ENCODE data around the gene HDAC6. TPM values are rescaled to one million over a fixed set of nuclear protein-coding genes. Genes with fewer than 3 reads are reported as not detected.

HDAC6 gene
- total and polyA plus RNA-seq, 2 of the 13 experiments (the other 11 are each of a cell fraction or from before 2014, with no cell fraction given) = 80.4 to 93.6 TPM

DNA sequence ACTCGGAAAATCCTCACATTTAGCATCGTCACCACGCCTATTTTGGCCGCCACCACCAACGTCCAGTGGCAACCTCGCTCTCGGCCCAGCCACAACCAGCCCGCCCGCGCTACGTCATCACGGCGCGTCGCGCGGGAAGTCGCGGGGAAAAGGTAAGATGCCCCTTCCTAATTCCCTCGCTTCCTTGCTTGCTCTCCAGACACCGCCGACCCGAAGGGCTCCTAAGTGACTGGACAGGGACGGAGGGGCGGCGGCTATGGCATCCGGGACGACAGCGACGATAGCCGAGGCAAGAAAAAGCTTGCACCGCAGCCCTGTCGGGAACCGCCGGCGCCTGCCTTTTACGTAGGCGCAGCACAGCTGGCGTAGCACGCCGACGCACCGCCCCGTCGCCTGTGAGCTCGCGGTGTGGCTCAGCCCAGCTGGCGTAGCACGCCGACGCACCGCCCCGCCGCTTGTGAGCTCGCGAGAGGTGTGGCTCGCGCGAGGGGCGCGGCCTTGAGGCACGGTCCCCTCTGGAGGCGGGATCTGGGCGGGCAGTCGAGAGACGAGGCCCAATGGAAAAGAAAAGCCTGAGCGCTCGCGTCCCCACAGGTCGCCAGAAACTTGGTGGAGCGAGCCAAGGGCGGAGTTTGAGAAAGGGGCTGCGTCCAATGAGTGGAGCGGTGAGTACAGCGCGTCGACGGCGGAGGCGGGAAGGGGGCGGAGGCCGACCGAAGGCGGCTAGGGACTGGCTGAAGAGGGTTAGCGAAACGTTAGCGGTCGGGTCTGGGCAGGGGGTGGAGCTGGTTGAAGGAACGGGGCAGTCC is at the start of gene HDAC6 (continued):
- TF ChIP-seq, protein P1, sequence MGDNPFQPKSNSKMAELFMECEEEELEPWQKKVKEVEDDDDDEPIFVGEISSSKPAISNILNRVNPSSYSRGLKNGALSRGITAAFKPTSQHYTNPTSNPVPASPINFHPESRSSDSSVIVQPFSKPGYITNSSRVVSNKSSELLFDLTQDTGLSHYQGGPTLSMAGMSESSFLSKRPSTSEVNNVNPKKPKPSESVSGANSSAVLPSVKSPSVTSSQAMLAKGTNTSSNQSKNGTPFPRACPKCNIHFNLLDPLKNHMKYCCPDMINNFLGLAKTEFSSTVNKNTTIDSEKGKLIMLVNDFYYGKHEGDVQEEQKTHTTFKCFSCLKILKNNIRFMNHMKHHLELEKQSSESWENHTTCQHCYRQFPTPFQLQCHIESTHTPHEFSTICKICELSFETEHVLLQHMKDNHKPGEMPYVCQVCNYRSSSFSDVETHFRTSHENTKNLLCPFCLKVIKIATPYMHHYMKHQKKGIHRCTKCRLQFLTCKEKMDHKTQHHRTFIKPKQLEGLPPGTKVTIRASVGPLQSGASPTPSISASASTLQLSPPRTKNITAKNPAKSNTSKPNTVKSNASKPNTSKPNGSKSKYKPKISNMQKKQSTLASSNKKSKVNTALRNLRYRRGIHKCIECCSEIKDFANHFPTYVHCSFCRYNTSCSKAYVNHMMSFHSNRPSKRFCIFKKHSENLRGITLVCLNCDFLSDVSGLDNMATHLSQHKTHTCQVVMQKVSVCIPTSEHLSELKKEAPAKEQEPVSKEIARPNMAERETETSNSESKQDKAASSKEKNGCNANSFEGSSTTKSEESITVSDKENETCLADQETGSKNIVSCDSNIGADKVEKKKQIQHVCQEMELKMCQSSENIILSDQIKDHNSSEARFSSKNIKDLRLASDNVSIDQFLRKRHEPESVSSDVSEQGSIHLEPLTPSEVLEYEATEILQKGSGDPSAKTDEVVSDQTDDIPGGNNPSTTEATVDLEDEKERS (CRISPR knock-in tag; IDR thresholded peaks at IDR 0.05) = no peak
- TF ChIP-seq SRSF4 (IDR thresholded peaks at IDR 0.05; ENCODE audit: low read depth, low read length, poor library complexity, severe bottlenecking) (no peak), FOXC1 (CRISPR knock-in tag; IDR thresholded peaks at IDR 0.05; ENCODE audit: borderline replicate concordance) (no peak), FOXA3 (CRISPR knock-in tag; IDR thresholded peaks at IDR 0.05) (0 out of 2 replicates have a peak, but pooled peaks have one; percentile 13), ZNF510 (CRISPR knock-in tag; IDR thresholded peaks at IDR 0.05; ENCODE audit: low read depth) (no peak), ZNF652 (CRISPR knock-in tag; IDR thresholded peaks at IDR 0.05; ENCODE audit: borderline replicate concordance, low read depth) (no peak), TRIM24 (CRISPR knock-in tag; IDR thresholded peaks at IDR 0.05) (no peak), ZNF788 (CRISPR knock-in tag; IDR thresholded peaks at IDR 0.05; ENCODE audit: borderline replicate concordance) (peak; percentile 62; the same call in 1 of the 2 replicates), POLR2A (IDR thresholded peaks at IDR 0.05; ENCODE audit: insufficient read depth in 1 of 2, low read depth in 2 of 2, low read length in 2 of 2) (peak in 1 of 2 experiments; percentile 44; a peak in 2 of 4 replicates), ZNF367 (CRISPR knock-in tag; IDR thresholded peaks at IDR 0.05; ENCODE audit: borderline replicate concordance) (no peak), IRX3 (CRISPR knock-in tag; IDR thresholded peaks at IDR 0.05; ENCODE audit: borderline replicate concordance, low read depth) (no peak), ZNF672 (CRISPR knock-in tag; IDR thresholded peaks at IDR 0.05) (no peak), MTA1 (CRISPR knock-in tag; IDR thresholded peaks at IDR 0.05; ENCODE audit: borderline replicate concordance) (0 out of 2 replicates have a peak, but pooled peaks have one; percentile 38), ZNF383 (CRISPR knock-in tag; IDR thresholded peaks at IDR 0.05; ENCODE audit: borderline replicate concordance) (no peak), ZNF777 (CRISPR knock-in tag; IDR thresholded peaks at IDR 0.05) (no peak; the same call in 1 of the 2 replicates), ZFP36 (IDR thresholded peaks at IDR 0.05; ENCODE audit: borderline replicate concordance, low read depth, low read length, partially characterized antibody) (no peak)
- TF ChIP-seq, protein P2, sequence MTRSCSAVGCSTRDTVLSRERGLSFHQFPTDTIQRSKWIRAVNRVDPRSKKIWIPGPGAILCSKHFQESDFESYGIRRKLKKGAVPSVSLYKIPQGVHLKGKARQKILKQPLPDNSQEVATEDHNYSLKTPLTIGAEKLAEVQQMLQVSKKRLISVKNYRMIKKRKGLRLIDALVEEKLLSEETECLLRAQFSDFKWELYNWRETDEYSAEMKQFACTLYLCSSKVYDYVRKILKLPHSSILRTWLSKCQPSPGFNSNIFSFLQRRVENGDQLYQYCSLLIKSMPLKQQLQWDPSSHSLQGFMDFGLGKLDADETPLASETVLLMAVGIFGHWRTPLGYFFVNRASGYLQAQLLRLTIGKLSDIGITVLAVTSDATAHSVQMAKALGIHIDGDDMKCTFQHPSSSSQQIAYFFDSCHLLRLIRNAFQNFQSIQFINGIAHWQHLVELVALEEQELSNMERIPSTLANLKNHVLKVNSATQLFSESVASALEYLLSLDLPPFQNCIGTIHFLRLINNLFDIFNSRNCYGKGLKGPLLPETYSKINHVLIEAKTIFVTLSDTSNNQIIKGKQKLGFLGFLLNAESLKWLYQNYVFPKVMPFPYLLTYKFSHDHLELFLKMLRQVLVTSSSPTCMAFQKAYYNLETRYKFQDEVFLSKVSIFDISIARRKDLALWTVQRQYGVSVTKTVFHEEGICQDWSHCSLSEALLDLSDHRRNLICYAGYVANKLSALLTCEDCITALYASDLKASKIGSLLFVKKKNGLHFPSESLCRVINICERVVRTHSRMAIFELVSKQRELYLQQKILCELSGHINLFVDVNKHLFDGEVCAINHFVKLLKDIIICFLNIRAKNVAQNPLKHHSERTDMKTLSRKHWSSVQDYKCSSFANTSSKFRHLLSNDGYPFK (CRISPR knock-in tag; IDR thresholded peaks at IDR 0.05; ENCODE audit: borderline replicate concordance) = peak; percentile 91; the same call in 1 of the 2 replicates
- TF ChIP-seq, protein P3, sequence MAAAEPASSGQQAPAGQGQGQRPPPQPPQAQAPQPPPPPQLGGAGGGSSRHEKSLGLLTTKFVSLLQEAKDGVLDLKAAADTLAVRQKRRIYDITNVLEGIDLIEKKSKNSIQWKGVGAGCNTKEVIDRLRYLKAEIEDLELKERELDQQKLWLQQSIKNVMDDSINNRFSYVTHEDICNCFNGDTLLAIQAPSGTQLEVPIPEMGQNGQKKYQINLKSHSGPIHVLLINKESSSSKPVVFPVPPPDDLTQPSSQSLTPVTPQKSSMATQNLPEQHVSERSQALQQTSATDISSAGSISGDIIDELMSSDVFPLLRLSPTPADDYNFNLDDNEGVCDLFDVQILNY (CRISPR knock-in tag; conservative IDR thresholded peaks at IDR 0.05) = peak; percentile 65; the same call in 1 of the 2 replicates
- TF ChIP-seq, protein P4, sequence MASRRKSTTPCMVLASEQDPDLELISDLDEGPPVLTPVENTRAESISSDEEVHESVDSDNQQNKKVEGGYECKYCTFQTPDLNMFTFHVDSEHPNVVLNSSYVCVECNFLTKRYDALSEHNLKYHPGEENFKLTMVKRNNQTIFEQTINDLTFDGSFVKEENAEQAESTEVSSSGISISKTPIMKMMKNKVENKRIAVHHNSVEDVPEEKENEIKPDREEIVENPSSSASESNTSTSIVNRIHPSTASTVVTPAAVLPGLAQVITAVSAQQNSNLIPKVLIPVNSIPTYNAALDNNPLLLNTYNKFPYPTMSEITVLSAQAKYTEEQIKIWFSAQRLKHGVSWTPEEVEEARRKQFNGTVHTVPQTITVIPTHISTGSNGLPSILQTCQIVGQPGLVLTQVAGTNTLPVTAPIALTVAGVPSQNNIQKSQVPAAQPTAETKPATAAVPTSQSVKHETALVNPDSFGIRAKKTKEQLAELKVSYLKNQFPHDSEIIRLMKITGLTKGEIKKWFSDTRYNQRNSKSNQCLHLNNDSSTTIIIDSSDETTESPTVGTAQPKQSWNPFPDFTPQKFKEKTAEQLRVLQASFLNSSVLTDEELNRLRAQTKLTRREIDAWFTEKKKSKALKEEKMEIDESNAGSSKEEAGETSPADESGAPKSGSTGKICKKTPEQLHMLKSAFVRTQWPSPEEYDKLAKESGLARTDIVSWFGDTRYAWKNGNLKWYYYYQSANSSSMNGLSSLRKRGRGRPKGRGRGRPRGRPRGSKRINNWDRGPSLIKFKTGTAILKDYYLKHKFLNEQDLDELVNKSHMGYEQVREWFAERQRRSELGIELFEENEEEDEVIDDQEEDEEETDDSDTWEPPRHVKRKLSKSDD (CRISPR knock-in tag; IDR thresholded peaks at IDR 0.05; ENCODE audit: low read depth) = peak; percentile 92

All from HepG2 (cell line).